ENCODE measurements around the gene PRAMEF2.
"Not testable (repeated sequence)": the region's sequence is repeated elsewhere in the genome, so short reads cannot be mapped to it uniquely, and the experiment has no call there.

PRAMEF2 gene

DNA sequence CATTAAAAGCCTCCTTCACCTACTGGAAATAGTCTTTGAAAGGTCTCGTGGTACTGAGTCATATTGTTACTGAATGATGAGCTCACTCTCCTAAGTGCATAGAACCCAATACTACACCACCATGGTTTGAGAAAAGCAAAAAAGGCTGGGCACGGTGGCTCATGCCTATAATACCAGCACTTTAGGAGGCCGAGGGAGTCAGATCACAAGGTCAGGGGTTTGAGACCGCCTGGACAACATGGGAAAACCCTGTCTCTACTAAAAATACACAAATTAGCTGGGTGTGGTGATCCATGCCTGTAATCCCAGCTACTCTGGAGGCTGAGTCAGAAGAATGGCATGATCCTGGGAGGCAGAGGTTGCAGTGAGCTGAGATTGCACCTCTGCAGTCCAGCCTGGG lies 5.1 kb upstream of the PRAMEF2 start (continued):
- TF ChIP-seq, protein P1, sequence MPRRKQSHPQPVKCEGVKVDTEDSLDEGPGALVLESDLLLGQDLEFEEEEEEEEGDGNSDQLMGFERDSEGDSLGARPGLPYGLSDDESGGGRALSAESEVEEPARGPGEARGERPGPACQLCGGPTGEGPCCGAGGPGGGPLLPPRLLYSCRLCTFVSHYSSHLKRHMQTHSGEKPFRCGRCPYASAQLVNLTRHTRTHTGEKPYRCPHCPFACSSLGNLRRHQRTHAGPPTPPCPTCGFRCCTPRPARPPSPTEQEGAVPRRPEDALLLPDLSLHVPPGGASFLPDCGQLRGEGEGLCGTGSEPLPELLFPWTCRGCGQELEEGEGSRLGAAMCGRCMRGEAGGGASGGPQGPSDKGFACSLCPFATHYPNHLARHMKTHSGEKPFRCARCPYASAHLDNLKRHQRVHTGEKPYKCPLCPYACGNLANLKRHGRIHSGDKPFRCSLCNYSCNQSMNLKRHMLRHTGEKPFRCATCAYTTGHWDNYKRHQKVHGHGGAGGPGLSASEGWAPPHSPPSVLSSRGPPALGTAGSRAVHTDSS (tag by site-specific recombination; IDR thresholded peaks at IDR 0.05) = no peak
- TF ChIP-seq ZNF830 (tag by site-specific recombination; IDR thresholded peaks at IDR 0.05; ENCODE audit: low read depth) (no peak), ZNF366 (tag by site-specific recombination; conservative IDR thresholded peaks at IDR 0.05) (peak; percentile 53), ZNF394 (tag by site-specific recombination; IDR thresholded peaks at IDR 0.05; ENCODE audit: borderline replicate concordance) (peak; percentile 48; the same call in 1 of the 2 replicates)
- TF ChIP-seq, protein P2, sequence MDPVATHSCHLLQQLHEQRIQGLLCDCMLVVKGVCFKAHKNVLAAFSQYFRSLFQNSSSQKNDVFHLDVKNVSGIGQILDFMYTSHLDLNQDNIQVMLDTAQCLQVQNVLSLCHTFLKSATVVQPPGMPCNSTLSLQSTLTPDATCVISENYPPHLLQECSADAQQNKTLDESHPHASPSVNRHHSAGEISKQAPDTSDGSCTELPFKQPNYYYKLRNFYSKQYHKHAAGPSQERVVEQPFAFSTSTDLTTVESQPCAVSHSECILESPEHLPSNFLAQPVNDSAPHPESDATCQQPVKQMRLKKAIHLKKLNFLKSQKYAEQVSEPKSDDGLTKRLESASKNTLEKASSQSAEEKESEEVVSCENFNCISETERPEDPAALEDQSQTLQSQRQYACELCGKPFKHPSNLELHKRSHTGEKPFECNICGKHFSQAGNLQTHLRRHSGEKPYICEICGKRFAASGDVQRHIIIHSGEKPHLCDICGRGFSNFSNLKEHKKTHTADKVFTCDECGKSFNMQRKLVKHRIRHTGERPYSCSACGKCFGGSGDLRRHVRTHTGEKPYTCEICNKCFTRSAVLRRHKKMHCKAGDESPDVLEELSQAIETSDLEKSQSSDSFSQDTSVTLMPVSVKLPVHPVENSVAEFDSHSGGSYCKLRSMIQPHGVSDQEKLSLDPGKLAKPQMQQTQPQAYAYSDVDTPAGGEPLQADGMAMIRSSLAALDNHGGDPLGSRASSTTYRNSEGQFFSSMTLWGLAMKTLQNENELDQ (tag by site-specific recombination; IDR thresholded peaks at IDR 0.05; ENCODE audit: low read depth) = no peak

GRCh38 chr1:12863131-12863880 lies 6.4 kb downstream of the PRAMEF2 start:
- CTCF ChIA-PET; POLR2A ChIA-PET; H3K36me3 ChIP-seq (ENCODE audit: control insufficient read depth in 2 of 2, insufficient read depth in 1 of 2, low read length in 2 of 2); H3K4me1 ChIP-seq (ENCODE audit: control insufficient read depth, insufficient read depth, low read length); H3K27ac ChIP-seq (ENCODE audit: extremely low read depth, low read depth, low read length); H3K4me3 ChIP-seq (ENCODE audit: low read depth, low read length); H3K9me3 ChIP-seq (ENCODE audit: control insufficient read depth, insufficient read depth, low read depth, low read length): not testable (repeated sequence)

GRCh38 chr1:12878453-12878852 lies 21.6 kb downstream of the PRAMEF2 start:
- CTCF ChIA-PET; H3K9me3 ChIP-seq (ENCODE audit: control insufficient read depth, insufficient read depth, low read depth, low read length); POLR2A ChIA-PET; H3K4me3 ChIP-seq (ENCODE audit: low read depth, low read length); H3K27ac ChIP-seq (ENCODE audit: extremely low read depth, low read depth, low read length); H3K4me1 ChIP-seq (ENCODE audit: control insufficient read depth, insufficient read depth, low read length); H3K36me3 ChIP-seq (ENCODE audit: control insufficient read depth in 2 of 2, insufficient read depth in 1 of 2, low read length in 2 of 2): not testable (repeated sequence)

DNA sequence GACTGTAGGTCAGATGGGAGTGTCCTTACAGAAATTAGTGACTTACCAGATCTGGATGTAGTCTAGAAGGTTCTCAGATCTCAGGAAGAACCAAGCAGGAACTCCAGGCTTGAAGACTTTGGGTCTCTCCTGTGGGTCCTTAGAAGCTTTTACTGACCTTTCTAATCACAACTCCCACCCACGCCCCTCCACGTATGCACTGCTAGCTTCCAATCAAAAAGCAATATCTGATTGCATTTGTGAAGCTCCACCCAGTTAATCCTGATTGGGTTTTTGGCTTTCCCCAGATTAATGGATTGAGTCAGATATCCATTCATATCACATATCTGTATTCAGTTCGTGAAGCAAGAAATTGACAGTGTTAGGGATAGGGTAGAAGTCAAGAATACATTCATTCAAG lies 29.2 kb downstream of the PRAMEF2 start, which contains the start of gene PRAMEF4:
TSS of gene PRAMEF4 (minus strand) at position 101 of the 400 bp plus-strand sequence. CDS start 2,807 bp downstream, outside the sequence.
- H3K4me3 ChIP-seq (ENCODE audit: low read depth, low read length); POLR2A ChIA-PET; H3K4me1 ChIP-seq (ENCODE audit: control insufficient read depth, insufficient read depth, low read length); H3K27ac ChIP-seq (ENCODE audit: extremely low read depth, low read depth, low read length); H3K36me3 ChIP-seq (ENCODE audit: control insufficient read depth in 2 of 2, insufficient read depth in 1 of 2, low read length in 2 of 2); CTCF ChIA-PET; H3K9me3 ChIP-seq (ENCODE audit: control insufficient read depth, insufficient read depth, low read depth, low read length): not testable (repeated sequence)

DNA sequence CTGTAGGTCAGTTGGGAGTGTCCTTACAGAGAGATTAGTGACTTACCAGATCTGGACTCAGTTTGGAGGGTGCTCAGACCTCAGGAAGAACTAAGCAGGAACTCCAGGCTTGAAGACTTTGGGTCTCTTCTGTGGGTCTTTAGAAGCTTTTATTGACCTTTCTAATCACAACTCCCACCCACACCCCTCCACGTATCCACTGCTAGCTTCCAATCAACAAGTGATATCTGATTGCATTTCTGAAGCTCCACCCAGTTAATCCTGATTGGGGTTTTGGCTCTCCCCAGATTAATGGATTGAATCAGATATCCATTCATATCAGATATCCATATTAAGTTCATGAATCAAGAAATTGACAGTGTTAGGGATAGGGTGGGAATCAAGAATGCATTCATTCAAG lies 41.3 kb downstream of the PRAMEF2 start, which contains the start of gene PRAMEF10:
TSS of gene PRAMEF10 (minus strand) at position 101 of the 400 bp plus-strand sequence. CDS start 2,423 bp downstream, outside the sequence.
- H3K27ac ChIP-seq (ENCODE audit: extremely low read depth, low read depth, low read length); H3K9me3 ChIP-seq (ENCODE audit: control insufficient read depth, insufficient read depth, low read depth, low read length); H3K36me3 ChIP-seq (ENCODE audit: control insufficient read depth in 2 of 2, insufficient read depth in 1 of 2, low read length in 2 of 2); H3K4me1 ChIP-seq (ENCODE audit: control insufficient read depth, insufficient read depth, low read length); H3K4me3 ChIP-seq (ENCODE audit: low read depth, low read length); POLR2A ChIA-PET; CTCF ChIA-PET: not testable (repeated sequence)

GRCh38 chr1:12899186-12899585 lies 42.3 kb downstream of the PRAMEF2 start:
- H3K4me3 ChIP-seq (ENCODE audit: low read depth, low read length); H3K9me3 ChIP-seq (ENCODE audit: control insufficient read depth, insufficient read depth, low read depth, low read length); H3K4me1 ChIP-seq (ENCODE audit: control insufficient read depth, insufficient read depth, low read length); POLR2A ChIA-PET; CTCF ChIA-PET; H3K36me3 ChIP-seq (ENCODE audit: control insufficient read depth in 2 of 2, insufficient read depth in 1 of 2, low read length in 2 of 2); H3K27ac ChIP-seq (ENCODE audit: extremely low read depth, low read depth, low read length): not testable (repeated sequence)

GRCh38 chr1:12903793-12904572 lies 47.1 kb downstream of the PRAMEF2 start:
- H3K36me3 ChIP-seq (ENCODE audit: control insufficient read depth in 2 of 2, insufficient read depth in 1 of 2, low read length in 2 of 2); POLR2A ChIA-PET; H3K27ac ChIP-seq (ENCODE audit: extremely low read depth, low read depth, low read length); CTCF ChIA-PET; H3K4me1 ChIP-seq (ENCODE audit: control insufficient read depth, insufficient read depth, low read length); H3K4me3 ChIP-seq (ENCODE audit: low read depth, low read length); H3K9me3 ChIP-seq (ENCODE audit: control insufficient read depth, insufficient read depth, low read depth, low read length): not testable (repeated sequence)
